GM19372 (cell line): Measurements from ENCODE around the gene SKAP1.

ENCODE experiments used
- ATAC-seq: cut with Tn5 transposase; IDR thresholded peaks from one replicate; pipeline ENCODE4 v1.9.1; 2021; ENCODE audit warnings: mild to moderate bottlenecking, low read depth, moderate library complexity; ENCODE audit not compliant: unreplicated experiment

Gene SKAP1

GRCh38 chr17:48429638-48430586, at the start of gene SKAP1:
SKAP1 (minus strand) TSS chr17:48430214.
- ATAC-seq, result no peak

GRCh38 chr17:48479014-48479402, 49.0 kb upstream of the SKAP1 start:
- no peak for ATAC-seq

- peak; percentile 53 for ATAC-seq
These were observed 48.4 kb upstream of the SKAP1 start for GRCh38 chr17:48478224-48479013.

- ATAC-seq, result no peak
These were observed 47.2 kb upstream of the SKAP1 start for GRCh38 chr17:48477221-48477620.

GRCh38 chr17:48472411-48473281, 42.6 kb upstream of the SKAP1 start:
- no peak for ATAC-seq

- ATAC-seq, result no peak
These were observed 41.9 kb upstream of the SKAP1 start for GRCh38 chr17:48471817-48472410.

GRCh38 chr17:48470388-48471034, 40.5 kb upstream of the SKAP1 start:
- ATAC-seq, result no peak

GRCh38 chr17:48469227-48469626, 39.2 kb upstream of the SKAP1 start:
- no peak for ATAC-seq

- ATAC-seq, result no peak
These were observed 38.3 kb upstream of the SKAP1 start for GRCh38 chr17:48468299-48468698.

- no peak for ATAC-seq
These were observed 35.9 kb upstream of the SKAP1 start for GRCh38 chr17:48465884-48466283.

GRCh38 chr17:48463526-48463925, 33.5 kb upstream of the SKAP1 start:
- no peak for ATAC-seq

GRCh38 chr17:48462946-48463345, 32.9 kb upstream of the SKAP1 start:
- no peak for ATAC-seq

- ATAC-seq, result no peak
These were observed 30.0 kb upstream of the SKAP1 start for GRCh38 chr17:48460052-48460451.

GRCh38 chr17:48459070-48459844, 29.2 kb upstream of the SKAP1 start:
- ATAC-seq, result no peak

GRCh38 chr17:48457080-48457836, 27.2 kb upstream of the SKAP1 start:
- no peak for ATAC-seq

GRCh38 chr17:48456589-48456988, 26.6 kb upstream of the SKAP1 start:
- ATAC-seq, result no peak

- no peak for ATAC-seq
These were observed 25.8 kb upstream of the SKAP1 start for GRCh38 chr17:48455791-48456190.

GRCh38 chr17:48453447-48453846, 23.4 kb upstream of the SKAP1 start:
- ATAC-seq, result no peak
